ENCODE results near the gene SHANK2. TPM values are rescaled to one million over a fixed set of nuclear protein-coding genes. Genes with fewer than 3 reads are reported as not detected.

Gene SHANK2
- polyA plus RNA-seq, 5 donors: 16.1 to 26.4 (median 21.2) TPM

DNA sequence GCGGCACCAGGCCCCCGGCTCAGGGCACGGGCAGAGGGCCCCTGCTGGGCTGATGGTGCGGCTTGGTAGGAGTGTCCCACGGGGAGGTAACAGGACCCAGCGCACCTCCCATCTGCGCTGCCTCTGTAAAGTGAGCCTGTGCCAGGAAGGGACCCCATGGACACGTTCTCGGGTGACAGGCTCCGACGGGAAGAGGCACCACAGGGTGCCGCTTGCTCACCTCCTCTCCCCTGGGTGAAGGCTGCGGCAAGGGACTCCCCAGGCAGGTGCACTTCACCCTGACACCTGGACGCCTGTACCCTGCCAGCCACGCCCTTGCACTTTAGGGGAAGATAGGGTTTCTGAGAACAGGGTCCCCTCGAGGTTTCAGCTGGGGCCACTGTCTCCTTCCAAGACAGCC is 48.1 kb downstream of the SHANK2 start:
- no peak for DNase-seq

- DNase-seq: no peak
Observed at GRCh38 chr11:71203681-71204080, 48.7 kb downstream of the SHANK2 start.

DNA sequence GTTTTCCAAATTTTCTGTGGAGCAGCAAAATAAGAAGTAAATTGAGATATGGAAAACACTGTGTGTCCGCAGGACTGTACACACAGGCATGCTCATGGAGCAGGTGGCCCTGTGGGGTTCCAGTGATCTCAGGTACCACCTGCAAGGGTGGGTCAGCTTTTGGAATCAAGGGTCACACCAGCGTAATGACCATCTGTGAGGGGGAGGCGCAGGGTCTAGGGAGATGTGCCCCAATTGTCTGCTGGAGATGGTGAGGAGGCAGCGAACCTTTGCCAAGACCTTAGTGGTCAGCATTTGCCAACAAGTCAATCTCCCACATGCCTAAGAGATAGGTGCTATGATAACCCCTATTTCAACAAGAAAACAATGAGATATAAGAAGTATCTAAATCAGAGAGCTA is 49.4 kb downstream of the SHANK2 start:
- DNase-seq: no peak

DNA sequence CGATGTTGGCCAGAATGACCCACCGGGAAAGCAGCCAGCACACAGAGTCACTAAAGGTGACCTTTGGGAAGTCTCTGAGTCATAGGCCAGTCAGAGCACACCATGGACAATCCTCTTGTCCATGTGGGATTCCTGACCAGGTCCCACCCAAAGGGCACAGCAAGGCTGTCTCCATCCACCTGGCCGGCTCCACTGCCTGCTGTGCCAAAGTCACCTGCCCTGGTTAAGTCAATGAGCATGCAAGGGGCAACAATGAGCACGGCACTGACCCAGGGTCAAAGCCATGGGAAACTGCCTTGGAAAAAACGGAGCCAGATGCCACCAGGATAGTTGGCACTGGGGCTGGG is 49.8 kb downstream of the SHANK2 start:
- no peak for DNase-seq

Other genes with a start within 250 kb of the SHANK2 start
- gene DHCR7, start 195.8 kb upstream of the SHANK2 start, polyA plus RNA-seq (ENCODE audit: insufficient read depth in 1 of 5, insufficient read length in 5 of 5, low replicate concordance in 1 of 5): 10 to 100 TPM; 17.5 to 38.5 (median 25.9) TPM
- 10 to 100 TPM; 44.4 to 81.0 (median 64.1) TPM for gene NADSYN1, start 200.6 kb upstream of the SHANK2 start, polyA plus RNA-seq (ENCODE audit: insufficient read depth in 1 of 5, insufficient read length in 5 of 5, low replicate concordance in 1 of 5)